Measurements from ENCODE around the gene EXOC3. TPM values are rescaled to one million over a fixed set of nuclear protein-coding genes. Genes with fewer than 3 reads are reported as not detected.

The EXOC3 gene
- total RNA-seq, 1 experiment from 2014 or later: 52.4 TPM

DNA sequence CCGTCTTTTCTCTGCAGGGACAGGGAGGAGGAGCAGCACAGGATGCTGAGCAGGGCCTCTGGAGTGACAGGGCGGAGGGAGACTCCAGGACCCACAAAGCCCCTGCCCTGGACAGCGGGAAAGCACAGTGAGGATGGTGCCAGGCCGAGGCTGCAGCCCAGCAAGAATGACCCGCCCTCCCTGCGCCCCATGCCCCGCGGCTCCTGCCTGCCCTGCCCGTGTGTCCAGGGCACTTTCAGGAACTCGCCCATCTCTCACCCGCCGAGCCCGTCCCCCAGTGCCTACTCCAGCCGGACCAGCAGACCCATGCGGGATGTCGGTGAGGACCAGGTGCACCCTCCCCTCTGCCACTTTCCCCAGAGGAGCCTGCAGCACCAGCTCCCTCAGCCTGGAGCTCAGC is 9.1 kb upstream of the EXOC3 start:
- Histone ChIP-seq H4K20me1 (ENCODE audit: insufficient read depth) (no peaks in the 10 kb centered on the region), H3K27me3 (ENCODE audit: insufficient read depth, low read length) (no peaks in the 10 kb centered on the region), H3K27ac (ENCODE audit: low read depth, low read length) (no peak overlapping the region), H3K4me1 (ENCODE audit: control insufficient read depth in 1 of 2, insufficient read depth in 2 of 2, low read length in 2 of 2) (peaks cover 0 to 14% of the 10 kb centered on the region in 2 experiments; a peak in 1 of 4 replicates), H3K36me3 (ENCODE audit: control insufficient read depth in 1 of 2, insufficient read depth in 2 of 2, low read length in 2 of 2) (no peaks in the 10 kb centered on the region), H3K4me3 (replicated peaks in 1 of 2; ENCODE audit: low read depth in 1 of 2, low read length in 2 of 2) (no peak overlapping the region), H3K4me2 (ENCODE audit: low read length) (no peak overlapping the region), H3K9ac (ENCODE audit: low read length) (no peak overlapping the region), H2AFZ (ENCODE audit: low read depth, low read length, poor library complexity, severe bottlenecking) (no peak overlapping the region), H3K79me2 (ENCODE audit: insufficient read depth, low read length) (no peaks in the 10 kb centered on the region), H3K9me2 (ENCODE audit: insufficient read depth) (no peaks in the 10 kb centered on the region), H3K9me3 (ENCODE audit: control insufficient read depth in 1 of 2, insufficient read depth in 1 of 2, low read depth in 1 of 2, low read length in 2 of 2) (no peaks in the 10 kb centered on the region)
- TF ChIP-seq SRF (IDR thresholded peaks at IDR 0.05; ENCODE audit: low read depth) (no peak), ATF3 (IDR thresholded peaks at IDR 0.05) (no peak), POLR2A (IDR thresholded peaks at IDR 0.05; ENCODE audit: borderline replicate concordance, extremely low read depth, insufficient read depth, insufficient read length) (no peak), MAX (IDR thresholded peaks at IDR 0.05) (no peak), JUND (IDR thresholded peaks at IDR 0.05) (no peak), EGR1 (IDR thresholded peaks at IDR 0.05; ENCODE audit: low read depth) (no peak), EZH2 (IDR thresholded peaks at IDR 0.05) (no peak), YY1 (IDR thresholded peaks at IDR 0.05; ENCODE audit: extremely low read depth, insufficient replicate concordance, low read depth, low read length) (no peak)
- TF ChIP-seq, protein P1, sequence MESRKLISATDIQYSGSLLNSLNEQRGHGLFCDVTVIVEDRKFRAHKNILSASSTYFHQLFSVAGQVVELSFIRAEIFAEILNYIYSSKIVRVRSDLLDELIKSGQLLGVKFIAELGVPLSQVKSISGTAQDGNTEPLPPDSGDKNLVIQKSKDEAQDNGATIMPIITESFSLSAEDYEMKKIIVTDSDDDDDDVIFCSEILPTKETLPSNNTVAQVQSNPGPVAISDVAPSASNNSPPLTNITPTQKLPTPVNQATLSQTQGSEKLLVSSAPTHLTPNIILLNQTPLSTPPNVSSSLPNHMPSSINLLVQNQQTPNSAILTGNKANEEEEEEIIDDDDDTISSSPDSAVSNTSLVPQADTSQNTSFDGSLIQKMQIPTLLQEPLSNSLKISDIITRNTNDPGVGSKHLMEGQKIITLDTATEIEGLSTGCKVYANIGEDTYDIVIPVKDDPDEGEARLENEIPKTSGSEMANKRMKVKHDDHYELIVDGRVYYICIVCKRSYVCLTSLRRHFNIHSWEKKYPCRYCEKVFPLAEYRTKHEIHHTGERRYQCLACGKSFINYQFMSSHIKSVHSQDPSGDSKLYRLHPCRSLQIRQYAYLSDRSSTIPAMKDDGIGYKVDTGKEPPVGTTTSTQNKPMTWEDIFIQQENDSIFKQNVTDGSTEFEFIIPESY (IDR thresholded peaks at IDR 0.05; ENCODE audit: extremely low read depth, insufficient replicate concordance, low read length): no peak
- intact Hi-C loops (cut with micrococcal nuclease): no loop called here
- DNase-seq (ENCODE audit: low read depth, low spot score) (no peak), ATAC-seq (no peak)
- ChIA-PET RAD21 (ENCODE audit: low non-redundant PET in 1 of 2, low total read pairs in 2 of 2, uncharacterized antibody in 2 of 2, unreplicated experiment in 2 of 2) (no interaction called here), CTCF (no interaction called here), POLR2A (no interaction called here)
- BruUV-seq (replicated peaks): no TSS peak
